GM12872 (cell line): ENCODE measurements around the gene ARID5A.

Experiments used
- CTCF ChIP-seq: IDR thresholded peaks from 3 replicates; pipeline ENCODE4 v1.5.1; 2011; ENCODE audit warnings: low read depth, mild to moderate bottlenecking, low read length, moderate library complexity; ENCODE audit not compliant: insufficient read depth

Gene ARID5A

GRCh38 chr2:96498021-96498431 is 38.5 kb upstream of the ARID5A start:
- no peak for TF ChIP-seq CTCF

- no peak for TF ChIP-seq CTCF
Observed at GRCh38 chr2:96499061-96499960, 37.2 kb upstream of the ARID5A start.

- TF ChIP-seq CTCF: no peak
Observed at GRCh38 chr2:96500385-96501066, 36.0 kb upstream of the ARID5A start.

- TF ChIP-seq CTCF: no peak
Observed at GRCh38 chr2:96501471-96501874, 35.1 kb upstream of the ARID5A start.

DNA sequence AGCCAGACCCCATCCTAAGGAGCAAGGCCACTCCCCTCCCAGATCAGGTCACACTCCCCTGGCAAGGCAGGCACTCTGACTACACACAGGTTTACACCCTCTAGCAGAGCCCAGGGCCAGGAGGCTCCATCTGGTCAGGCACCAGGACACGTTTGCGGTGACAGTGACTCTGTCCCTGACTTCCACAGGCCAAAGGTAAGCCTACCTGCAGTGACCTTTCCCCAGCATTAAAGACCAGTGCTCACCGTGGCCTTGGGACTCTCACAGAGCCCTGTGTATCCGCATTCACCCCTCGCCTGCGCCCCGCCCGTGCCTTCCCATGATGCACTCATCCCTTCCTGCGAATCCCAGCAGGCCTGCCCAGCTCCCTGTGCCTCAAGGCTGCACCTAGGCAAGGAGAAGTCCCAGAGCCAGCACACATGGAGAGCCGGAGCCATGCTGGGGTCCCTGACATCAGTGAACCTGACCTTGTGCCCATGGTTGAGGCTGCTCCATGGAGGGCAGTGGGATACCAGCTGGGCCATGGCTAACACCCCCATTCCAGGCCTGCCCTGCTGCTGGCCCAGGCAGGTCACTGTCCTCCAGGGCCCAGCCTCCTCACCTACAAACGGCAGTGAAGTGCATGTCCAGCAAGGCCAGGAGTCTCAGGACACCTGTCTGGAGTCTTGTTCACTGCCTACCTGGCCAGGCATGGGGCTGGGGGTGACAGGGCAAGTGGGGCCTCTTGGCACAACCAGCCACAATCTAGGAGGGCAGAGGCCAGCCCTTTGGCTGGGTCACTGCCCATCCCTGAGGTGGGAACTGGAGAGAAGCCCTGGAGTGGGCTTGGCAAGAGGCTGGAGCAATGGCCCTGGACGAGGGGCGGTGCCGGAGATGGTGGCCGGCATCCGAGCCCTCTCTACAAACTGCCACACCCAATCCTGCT is 34.4 kb upstream of the ARID5A start:
- no peak for TF ChIP-seq CTCF

DNA sequence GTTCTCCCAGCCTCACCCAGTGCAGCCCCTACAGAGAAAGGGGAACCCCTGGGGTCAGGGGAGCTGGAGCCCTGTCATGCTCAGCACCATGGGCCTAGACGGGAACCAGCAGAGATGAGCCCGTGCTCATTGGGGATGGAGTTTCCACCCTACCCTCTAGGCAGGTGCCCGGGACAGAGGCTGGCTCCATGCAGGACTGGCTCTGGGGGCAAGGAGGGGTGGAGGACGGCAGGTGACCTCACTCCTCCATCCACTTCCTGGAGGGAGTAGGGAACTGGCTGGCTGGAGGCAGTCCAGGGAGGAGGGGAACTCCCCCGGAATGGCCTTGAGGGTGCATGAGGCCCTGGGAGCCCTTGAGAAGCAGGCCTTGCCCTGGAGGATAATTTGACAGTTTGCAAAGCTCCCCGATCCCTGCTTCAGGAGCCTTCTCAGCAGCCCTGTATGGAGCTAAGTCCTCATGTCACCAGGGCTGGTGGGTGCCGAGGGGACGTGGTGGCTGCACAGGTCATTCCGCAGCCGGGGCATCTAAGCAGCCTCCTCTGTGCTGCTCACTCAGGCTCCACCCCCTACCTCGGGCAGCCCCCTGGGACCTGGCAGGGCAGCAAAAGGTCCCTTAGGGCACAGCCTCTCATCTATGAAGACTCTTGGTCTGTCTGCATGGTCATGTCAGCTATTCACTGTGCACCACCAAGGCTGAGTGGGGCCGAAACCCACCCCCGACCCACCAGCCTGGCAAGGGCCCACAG is 33.5 kb upstream of the ARID5A start:
- no peak for TF ChIP-seq CTCF
